GM23338 (cell line): ENCODE data around the gene NTNG1. TPM values are rescaled to one million over a fixed set of nuclear protein-coding genes. Genes with fewer than 3 reads are reported as not detected.

Experiments
- ATAC-seq: fragments of 200-7000 bp; cut with Tn5 transposase; 3 replicates; pipeline ENCODE4 v1.9.1; 2020
- DNase-seq: peaks from one replicate; pipeline ENCODE4 v3.0.0-alpha.2; 2015; ENCODE audit warnings: low spot score
- H2AFZ ChIP-seq: fragments of 200-600 bp; sonication (generic); 2 replicates; pipeline ENCODE4 v1.8.0; 2016; ENCODE audit warnings: antibody characterized with exemption, mild to moderate bottlenecking, moderate library complexity
- H3F3A ChIP-seq: fragments of 200-600 bp; sonication (generic); replicated peaks from 2 replicates; pipeline ENCODE4 v1.8.0; 2017; ENCODE audit warnings: antibody characterized with exemption, mixed run types, low read depth
- H3K27ac ChIP-seq: fragments of 200-600 bp; sonication (generic); 2 replicates; pipeline ENCODE4 v1.6.1; 2016; ENCODE audit warnings: low read depth
- H3K27me3 ChIP-seq: fragments of 200-600 bp; sonication (generic); 2 replicates; pipeline ENCODE4 v1.8.0; 2016; ENCODE audit warnings: mild to moderate bottlenecking, mixed run types, moderate library complexity; ENCODE audit not compliant: insufficient read depth
- H3K36me3 ChIP-seq: fragments of 200-600 bp; sonication (generic); 2 replicates; pipeline ENCODE4 v1.8.0; 2016; ENCODE audit warnings: mild to moderate bottlenecking; ENCODE audit not compliant: insufficient read depth
- H3K4me1 ChIP-seq: fragments of 200-600 bp; sonication (generic); 2 replicates; pipeline ENCODE4 v1.8.0; 2016; ENCODE audit warnings: mild to moderate bottlenecking, moderate library complexity; ENCODE audit not compliant: insufficient read depth
- H3K4me2 ChIP-seq: fragments of 200-600 bp; sonication (generic); 2 replicates; pipeline ENCODE4 v1.7.1; 2017; ENCODE audit warnings: mixed run types
- H3K4me3 ChIP-seq: fragments of 200-600 bp; sonication (generic); 2 replicates; pipeline ENCODE4 v1.6.1; 2016; ENCODE audit warnings: mixed run types
- H3K79me2 ChIP-seq: fragments of 200-600 bp; sonication (generic); replicated peaks from 2 replicates; pipeline ENCODE4 v1.8.0; 2017; ENCODE audit warnings: mild to moderate bottlenecking; ENCODE audit not compliant: insufficient read depth
- H3K9me2 ChIP-seq: fragments of 200-600 bp; sonication (generic); 2 replicates; pipeline ENCODE4 v1.8.0; 2017; ENCODE audit not compliant: insufficient read depth
- H4K20me1 ChIP-seq: fragments of 200-600 bp; sonication (generic); replicated peaks from 2 replicates; pipeline ENCODE4 v1.8.0; 2017; ENCODE audit warnings: mild to moderate bottlenecking; ENCODE audit not compliant: insufficient read depth
- H3K27ac Mint-ChIP-seq: 2 replicates; pipeline ENCODE4 v1.8.0; 2020; ENCODE audit warnings: inconsistent platforms, mild to moderate bottlenecking, moderate library complexity, mixed read lengths
- H3K27me3 Mint-ChIP-seq: 3 replicates; pipeline ENCODE4 v1.8.0; 2022; ENCODE audit warnings: low read depth, mild to moderate bottlenecking, moderate library complexity, mixed read lengths, inconsistent platforms; ENCODE audit not compliant: insufficient read depth, poor library complexity
- H3K36me3 Mint-ChIP-seq: 3 replicates; pipeline ENCODE4 v1.8.0; 2021; ENCODE audit warnings: low read depth, mild to moderate bottlenecking, inconsistent platforms, moderate library complexity, mixed read lengths
- H3K4me1 Mint-ChIP-seq: 3 replicates; pipeline ENCODE4 v1.8.0; 2020; ENCODE audit warnings: mild to moderate bottlenecking, inconsistent platforms, mixed read lengths
- H3K4me3 Mint-ChIP-seq: 3 replicates; pipeline ENCODE4 v1.8.0; 2021; ENCODE audit warnings: moderate library complexity, mild to moderate bottlenecking, inconsistent platforms, mixed read lengths
- H3K9me3 Mint-ChIP-seq: 3 replicates; pipeline ENCODE4 v1.8.0; 2020; ENCODE audit warnings: moderate library complexity, mild to moderate bottlenecking, inconsistent platforms, mixed read lengths
- CREB1 ChIP-seq: fragments of 250-450 bp; sonication (Bioruptor Pico); IDR thresholded peaks from 2 replicates; pipeline ENCODE4 v1.5.0; 2020; ENCODE audit warnings: low read depth, mild to moderate bottlenecking, moderate library complexity
- CTCF ChIP-seq, 2 experiments: fragments of 200-600 bp in 1 of 2; sonication (generic) in 1 of 2; conservative IDR thresholded peaks; 2 replicates each; pipeline versions ENCODE4 v1.5.1 to v1.6.1; 2016 to 2017; ENCODE audit warnings: antibody characterized with exemption in 2 of 2, low read depth in 2 of 2, mild to moderate bottlenecking in 2 of 2, moderate library complexity in 1 of 2
- EZH2 ChIP-seq: fragments of 200-600 bp; sonication (generic); IDR thresholded peaks from one replicate; pipeline ENCODE4 v1.8.0; 2017; ENCODE audit warnings: antibody characterized with exemption, mild to moderate bottlenecking, low read depth; ENCODE audit not compliant: unreplicated experiment
- EZH2phosphoT487 ChIP-seq: fragments of 200-600 bp; sonication (generic); IDR thresholded peaks from one replicate; pipeline ENCODE4 v1.8.1; 2018; ENCODE audit warnings: antibody characterized with exemption; ENCODE audit not compliant: unreplicated experiment
- JUNB ChIP-seq: IDR thresholded peaks from one replicate; pipeline ENCODE4 v1.6.1; 2016; ENCODE audit warnings: antibody characterized with exemption; ENCODE audit not compliant: unreplicated experiment
- NANOG ChIP-seq: IDR thresholded peaks from 2 replicates; pipeline ENCODE4 v1.6.1; 2016; ENCODE audit warnings: antibody characterized with exemption, borderline replicate concordance
- POLR2AphosphoS5 ChIP-seq: IDR thresholded peaks from 2 replicates; pipeline ENCODE4 v1.6.1; 2016; ENCODE audit warnings: antibody characterized with exemption, low read depth
- REST ChIP-seq: IDR thresholded peaks from one replicate; pipeline ENCODE4 v1.6.1; 2018; ENCODE audit warnings: antibody characterized with exemption; ENCODE audit not compliant: unreplicated experiment
- STAT1 ChIP-seq: IDR thresholded peaks from one replicate; pipeline ENCODE4 v1.6.1; 2016; ENCODE audit warnings: antibody characterized with exemption; ENCODE audit not compliant: unreplicated experiment
- ZNF114 ChIP-seq: fragments of 250-450 bp; sonication (Bioruptor Pico); IDR thresholded peaks from 2 replicates; pipeline ENCODE4 v1.5.0; 2020; ENCODE audit warnings: mild to moderate bottlenecking, moderate library complexity
- ZNF331 ChIP-seq: fragments of 250-450 bp; sonication (Bioruptor Pico); IDR thresholded peaks from 2 replicates; pipeline ENCODE4 v1.5.0; 2020; ENCODE audit warnings: low read depth, mild to moderate bottlenecking, moderate library complexity
- polyA plus RNA-seq: library from polyadenylated mRNA; unstranded; fragments of >200 nt; fragmentation: Nextera tagmentation; extraction: Ambion mirVana; gene quantifications from 2 replicates; pipeline ENCODE4 v1.2.1, GENCODE V29; 2016
- total RNA-seq: library from RNA; depleted of rRNA; stranded (reverse); fragments of >200 nt; shearing (Covaris generic); gene quantifications from 2 replicates; pipeline ENCODE4 v1.2.3, GENCODE V29; 2014
- TF ChIP-seq, protein P1 (sequence below): fragments of 250-450 bp; sonication (Bioruptor Pico); IDR thresholded peaks from 2 replicates; pipeline ENCODE4 v1.5.0; 2020; ENCODE audit warnings: mild to moderate bottlenecking, moderate library complexity
- TF ChIP-seq, protein P2 (sequence below): IDR thresholded peaks from 2 replicates; pipeline ENCODE4 v1.6.1; 2016; ENCODE audit warnings: antibody characterized with exemption

NTNG1 gene
- total and polyA plus RNA-seq, 2 experiments from 2014 or later, result 7.2 to 10.3 TPM

GRCh38 chr1:107524301-107524700 lies 383.5 kb downstream of the NTNG1 start:
- peaks cover 18% of the 10 kb centered on the region for H3K4me1 Mint-ChIP-seq

More at GRCh38 chr1:107524301-107524700, 383.5 kb downstream of the NTNG1 start:
- peaks cover 9% of the 10 kb centered on the region for H3K4me1 ChIP-seq
- H3K9me2 ChIP-seq, result peaks cover 7% of the 10 kb centered on the region
- H3K4me3 ChIP-seq, result no peak overlapping the region
- Mint-ChIP-seq H3K9me3 (no peaks in the 10 kb centered on the region; the same call in 2 of the 3 replicates), H3K36me3 (no peaks in the 10 kb centered on the region), H3K27me3 (no peaks in the 10 kb centered on the region), H3K27ac (no peak overlapping the region), H3K4me3 (no peak overlapping the region)
- H3K4me2 ChIP-seq, result no peak overlapping the region
- no peak overlapping the region for H3K27ac ChIP-seq
- TF ChIP-seq ZNF331 (CRISPR knock-in tag) (no peak), EZH2phosphoT487 (no peak), EZH2 (no peak), CREB1 (CRISPR knock-in tag) (no peak), CTCF (conservative IDR thresholded peaks at IDR 0.05; ENCODE audit: low read depth in 2 of 2) (no peak), POLR2AphosphoS5 (no peak), REST (no peak), NANOG (no peak), JUNB (no peak), ZNF114 (CRISPR knock-in tag) (no peak), STAT1 (no peak)
- TF ChIP-seq, protein P1, sequence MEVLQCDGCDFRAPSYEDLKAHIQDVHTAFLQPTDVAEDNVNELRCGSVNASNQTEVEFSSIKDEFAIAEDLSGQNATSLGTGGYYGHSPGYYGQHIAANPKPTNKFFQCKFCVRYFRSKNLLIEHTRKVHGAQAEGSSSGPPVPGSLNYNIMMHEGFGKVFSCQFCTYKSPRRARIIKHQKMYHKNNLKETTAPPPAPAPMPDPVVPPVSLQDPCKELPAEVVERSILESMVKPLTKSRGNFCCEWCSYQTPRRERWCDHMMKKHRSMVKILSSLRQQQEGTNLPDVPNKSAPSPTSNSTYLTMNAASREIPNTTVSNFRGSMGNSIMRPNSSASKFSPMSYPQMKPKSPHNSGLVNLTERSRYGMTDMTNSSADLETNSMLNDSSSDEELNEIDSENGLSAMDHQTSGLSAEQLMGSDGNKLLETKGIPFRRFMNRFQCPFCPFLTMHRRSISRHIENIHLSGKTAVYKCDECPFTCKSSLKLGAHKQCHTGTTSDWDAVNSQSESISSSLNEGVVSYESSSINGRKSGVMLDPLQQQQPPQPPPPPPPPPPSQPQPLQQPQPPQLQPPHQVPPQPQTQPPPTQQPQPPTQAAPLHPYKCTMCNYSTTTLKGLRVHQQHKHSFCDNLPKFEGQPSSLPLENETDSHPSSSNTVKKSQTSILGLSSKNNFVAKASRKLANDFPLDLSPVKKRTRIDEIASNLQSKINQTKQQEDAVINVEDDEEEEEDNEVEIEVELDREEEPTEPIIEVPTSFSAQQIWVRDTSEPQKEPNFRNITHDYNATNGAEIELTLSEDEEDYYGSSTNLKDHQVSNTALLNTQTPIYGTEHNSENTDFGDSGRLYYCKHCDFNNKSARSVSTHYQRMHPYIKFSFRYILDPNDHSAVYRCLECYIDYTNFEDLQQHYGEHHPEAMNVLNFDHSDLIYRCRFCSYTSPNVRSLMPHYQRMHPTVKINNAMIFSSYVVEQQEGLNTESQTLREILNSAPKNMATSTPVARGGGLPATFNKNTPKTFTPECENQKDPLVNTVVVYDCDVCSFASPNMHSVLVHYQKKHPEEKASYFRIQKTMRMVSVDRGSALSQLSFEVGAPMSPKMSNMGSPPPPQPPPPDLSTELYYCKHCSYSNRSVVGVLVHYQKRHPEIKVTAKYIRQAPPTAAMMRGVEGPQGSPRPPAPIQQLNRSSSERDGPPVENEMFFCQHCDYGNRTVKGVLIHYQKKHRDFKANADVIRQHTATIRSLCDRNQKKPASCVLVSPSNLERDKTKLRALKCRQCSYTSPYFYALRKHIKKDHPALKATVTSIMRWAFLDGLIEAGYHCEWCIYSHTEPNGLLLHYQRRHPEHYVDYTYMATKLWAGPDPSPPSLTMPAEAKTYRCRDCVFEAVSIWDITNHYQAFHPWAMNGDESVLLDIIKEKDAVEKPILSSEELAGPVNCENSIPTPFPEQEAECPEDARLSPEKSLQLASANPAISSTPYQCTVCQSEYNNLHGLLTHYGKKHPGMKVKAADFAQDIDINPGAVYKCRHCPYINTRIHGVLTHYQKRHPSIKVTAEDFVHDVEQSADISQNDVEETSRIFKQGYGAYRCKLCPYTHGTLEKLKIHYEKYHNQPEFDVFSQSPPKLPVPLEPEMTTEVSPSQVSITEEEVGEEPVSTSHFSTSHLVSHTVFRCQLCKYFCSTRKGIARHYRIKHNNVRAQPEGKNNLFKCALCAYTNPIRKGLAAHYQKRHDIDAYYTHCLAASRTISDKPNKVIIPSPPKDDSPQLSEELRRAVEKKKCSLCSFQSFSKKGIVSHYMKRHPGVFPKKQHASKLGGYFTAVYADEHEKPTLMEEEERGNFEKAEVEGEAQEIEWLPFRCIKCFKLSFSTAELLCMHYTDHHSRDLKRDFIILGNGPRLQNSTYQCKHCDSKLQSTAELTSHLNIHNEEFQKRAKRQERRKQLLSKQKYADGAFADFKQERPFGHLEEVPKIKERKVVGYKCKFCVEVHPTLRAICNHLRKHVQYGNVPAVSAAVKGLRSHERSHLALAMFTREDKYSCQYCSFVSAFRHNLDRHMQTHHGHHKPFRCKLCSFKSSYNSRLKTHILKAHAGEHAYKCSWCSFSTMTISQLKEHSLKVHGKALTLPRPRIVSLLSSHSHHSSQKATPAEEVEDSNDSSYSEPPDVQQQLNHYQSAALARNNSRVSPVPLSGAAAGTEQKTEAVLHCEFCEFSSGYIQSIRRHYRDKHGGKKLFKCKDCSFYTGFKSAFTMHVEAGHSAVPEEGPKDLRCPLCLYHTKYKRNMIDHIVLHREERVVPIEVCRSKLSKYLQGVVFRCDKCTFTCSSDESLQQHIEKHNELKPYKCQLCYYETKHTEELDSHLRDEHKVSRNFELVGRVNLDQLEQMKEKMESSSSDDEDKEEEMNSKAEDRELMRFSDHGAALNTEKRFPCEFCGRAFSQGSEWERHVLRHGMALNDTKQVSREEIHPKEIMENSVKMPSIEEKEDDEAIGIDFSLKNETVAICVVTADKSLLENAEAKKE (CRISPR knock-in tag), result no peak
- TF ChIP-seq, protein P2, sequence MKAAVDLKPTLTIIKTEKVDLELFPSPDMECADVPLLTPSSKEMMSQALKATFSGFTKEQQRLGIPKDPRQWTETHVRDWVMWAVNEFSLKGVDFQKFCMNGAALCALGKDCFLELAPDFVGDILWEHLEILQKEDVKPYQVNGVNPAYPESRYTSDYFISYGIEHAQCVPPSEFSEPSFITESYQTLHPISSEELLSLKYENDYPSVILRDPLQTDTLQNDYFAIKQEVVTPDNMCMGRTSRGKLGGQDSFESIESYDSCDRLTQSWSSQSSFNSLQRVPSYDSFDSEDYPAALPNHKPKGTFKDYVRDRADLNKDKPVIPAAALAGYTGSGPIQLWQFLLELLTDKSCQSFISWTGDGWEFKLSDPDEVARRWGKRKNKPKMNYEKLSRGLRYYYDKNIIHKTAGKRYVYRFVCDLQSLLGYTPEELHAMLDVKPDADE, result no peak
- no peaks in the 10 kb centered on the region for H3F3A ChIP-seq
- no peak for DNase-seq
- H4K20me1 ChIP-seq, result no peaks in the 10 kb centered on the region; the same call in 1 of the 2 replicates
- no peaks in the 10 kb centered on the region for H3K27me3 ChIP-seq
- no peaks in the 10 kb centered on the region for H3K79me2 ChIP-seq
- no peak; the same call in 2 of the 3 replicates for ATAC-seq
- H3K36me3 ChIP-seq, result no peaks in the 10 kb centered on the region
- peak overlapping the region; percentile 47 for H2AFZ ChIP-seq
